Choroid plexus epithelial cell (primary cell): ENCODE data around the gene MYO1B.

ENCODE experiments used
- DNase-seq: peaks from one replicate; pipeline ENCODE4 v3.0.0-alpha.2; 2010; ENCODE audit warnings: low read depth
- H3K4me3 ChIP-seq: 2 replicates; pipeline ENCODE4 v1.5.1; 2011; ENCODE audit warnings: low read depth, mild to moderate bottlenecking, control low read depth, low read length, moderate library complexity
- TF ChIP-seq, protein P1 (sequence below): conservative IDR thresholded peaks from 2 replicates; pipeline ENCODE4 v1.5.1; 2011; ENCODE audit warnings: low read depth, mild to moderate bottlenecking, control low read depth, inconsistent platforms, low read length, moderate library complexity

Gene MYO1B

DNA sequence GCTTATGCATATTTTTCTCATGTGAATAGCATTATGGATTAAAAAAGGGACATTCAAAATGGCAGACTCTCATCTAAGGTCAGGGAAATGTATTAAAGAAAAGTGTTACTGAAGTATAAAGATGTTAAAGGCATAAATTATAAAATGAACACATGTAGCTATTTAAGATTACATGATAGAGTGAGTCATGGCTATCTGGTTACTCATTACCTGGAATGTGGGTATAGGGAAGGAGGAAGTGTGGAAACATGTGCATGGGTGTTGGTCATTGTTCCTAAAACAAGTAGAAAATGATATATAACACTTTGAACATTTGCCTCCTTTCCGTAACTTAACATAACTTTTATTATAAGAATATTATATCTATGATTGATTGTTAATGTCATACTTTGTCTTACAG is 66.4 kb downstream of the MYO1B start:
- TF ChIP-seq, protein P1, sequence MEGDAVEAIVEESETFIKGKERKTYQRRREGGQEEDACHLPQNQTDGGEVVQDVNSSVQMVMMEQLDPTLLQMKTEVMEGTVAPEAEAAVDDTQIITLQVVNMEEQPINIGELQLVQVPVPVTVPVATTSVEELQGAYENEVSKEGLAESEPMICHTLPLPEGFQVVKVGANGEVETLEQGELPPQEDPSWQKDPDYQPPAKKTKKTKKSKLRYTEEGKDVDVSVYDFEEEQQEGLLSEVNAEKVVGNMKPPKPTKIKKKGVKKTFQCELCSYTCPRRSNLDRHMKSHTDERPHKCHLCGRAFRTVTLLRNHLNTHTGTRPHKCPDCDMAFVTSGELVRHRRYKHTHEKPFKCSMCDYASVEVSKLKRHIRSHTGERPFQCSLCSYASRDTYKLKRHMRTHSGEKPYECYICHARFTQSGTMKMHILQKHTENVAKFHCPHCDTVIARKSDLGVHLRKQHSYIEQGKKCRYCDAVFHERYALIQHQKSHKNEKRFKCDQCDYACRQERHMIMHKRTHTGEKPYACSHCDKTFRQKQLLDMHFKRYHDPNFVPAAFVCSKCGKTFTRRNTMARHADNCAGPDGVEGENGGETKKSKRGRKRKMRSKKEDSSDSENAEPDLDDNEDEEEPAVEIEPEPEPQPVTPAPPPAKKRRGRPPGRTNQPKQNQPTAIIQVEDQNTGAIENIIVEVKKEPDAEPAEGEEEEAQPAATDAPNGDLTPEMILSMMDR, result no peak
- H3K4me3 ChIP-seq, result no peak overlapping the region
- DNase-seq, result peak; percentile 68

DNA sequence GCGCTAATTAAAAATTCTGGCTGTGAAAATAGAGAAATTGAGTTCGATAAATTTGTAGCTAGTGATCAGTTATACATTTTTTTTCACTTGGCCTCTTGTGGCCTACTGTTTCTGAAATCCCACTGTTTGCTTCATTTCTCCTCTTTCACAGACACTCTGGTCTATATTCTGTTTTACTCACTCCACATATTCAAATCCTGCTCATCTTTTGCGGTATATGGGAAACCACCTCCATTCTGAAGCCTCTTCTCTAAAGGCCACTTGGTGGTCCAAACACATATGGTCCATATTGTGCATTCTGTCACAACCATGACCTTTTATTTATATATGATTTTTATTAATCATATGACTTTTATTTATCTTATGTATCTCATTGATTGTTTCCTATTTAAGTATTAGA is 67.0 kb downstream of the MYO1B start:
- TF ChIP-seq, protein P1, result no peak
- DNase-seq, result no peak
- no peak overlapping the region for H3K4me3 ChIP-seq

DNA sequence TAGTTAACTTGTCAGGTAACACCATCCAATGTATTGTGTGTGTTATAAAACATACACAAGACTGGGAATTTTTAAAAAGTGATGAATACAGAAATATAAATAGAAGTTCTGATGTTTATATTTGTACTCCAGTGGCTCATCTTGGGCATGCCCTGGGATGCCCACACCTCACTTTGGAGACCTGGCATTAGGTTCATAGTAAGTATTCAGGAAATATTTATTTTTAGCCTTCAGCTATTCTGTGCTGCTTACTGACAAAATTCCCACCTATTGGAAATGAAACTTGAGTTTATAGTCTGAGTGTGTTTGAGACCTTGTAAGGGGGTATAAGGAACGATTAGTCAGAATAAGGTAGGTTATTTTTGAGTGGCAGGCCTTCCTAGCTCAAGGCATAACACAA is 67.5 kb downstream of the MYO1B start:
- no peak overlapping the region for H3K4me3 ChIP-seq
- TF ChIP-seq, protein P1, result no peak
- DNase-seq, result no peak

DNA sequence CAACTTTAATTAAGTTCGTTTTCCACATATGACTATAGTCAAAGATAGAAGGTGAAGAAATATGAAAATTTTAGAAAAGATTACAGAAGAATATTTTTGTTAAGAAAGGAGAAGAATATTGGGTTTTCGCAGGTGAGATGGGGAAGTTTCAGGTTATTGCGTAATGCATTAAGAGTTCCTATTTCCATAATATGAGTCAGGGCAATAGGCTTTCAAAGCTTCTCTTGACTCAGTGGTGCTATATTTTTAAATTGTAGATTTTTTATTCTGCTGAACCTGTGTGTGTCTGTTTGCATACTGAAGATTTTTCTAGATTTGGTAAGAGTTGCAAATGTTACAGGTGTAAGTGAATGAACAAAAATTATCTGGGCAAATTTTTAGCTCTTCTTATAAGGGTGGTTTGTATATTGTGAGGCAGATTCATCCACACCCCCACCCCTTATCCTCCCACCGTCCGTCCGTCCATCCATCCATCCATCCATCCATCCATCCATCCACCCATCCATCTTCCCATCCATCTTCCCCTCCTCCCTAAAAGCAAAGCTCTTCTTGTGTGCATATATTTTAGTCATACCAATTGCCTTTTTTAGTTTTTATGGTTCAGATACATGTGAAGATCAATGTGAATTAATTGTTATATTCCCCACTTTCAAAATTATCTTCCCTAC is 69.6 kb downstream of the MYO1B start:
- TF ChIP-seq, protein P1, result no peak
- no peak for DNase-seq
- no peak overlapping the region for H3K4me3 ChIP-seq

DNA sequence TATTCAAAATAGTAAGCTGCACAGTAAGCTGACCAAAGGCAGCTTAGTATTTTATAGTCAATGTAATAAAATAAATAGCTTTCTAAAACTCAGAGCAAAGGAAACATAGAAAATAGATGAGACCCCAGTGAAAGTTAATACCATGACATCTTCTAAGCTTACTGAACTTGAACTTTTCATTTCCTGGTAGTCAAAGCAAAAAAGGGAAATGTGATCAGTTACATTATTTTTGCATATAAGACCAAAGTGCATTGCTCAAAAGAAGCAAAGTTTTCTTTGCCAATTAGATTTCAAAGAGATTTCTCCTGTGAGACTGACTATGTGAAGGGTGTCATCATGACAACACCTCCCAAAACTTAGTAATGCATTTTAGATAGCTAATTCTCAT is 70.2 kb downstream of the MYO1B start:
- TF ChIP-seq, protein P1, result no peak
- no peak overlapping the region for H3K4me3 ChIP-seq
- no peak for DNase-seq

DNA sequence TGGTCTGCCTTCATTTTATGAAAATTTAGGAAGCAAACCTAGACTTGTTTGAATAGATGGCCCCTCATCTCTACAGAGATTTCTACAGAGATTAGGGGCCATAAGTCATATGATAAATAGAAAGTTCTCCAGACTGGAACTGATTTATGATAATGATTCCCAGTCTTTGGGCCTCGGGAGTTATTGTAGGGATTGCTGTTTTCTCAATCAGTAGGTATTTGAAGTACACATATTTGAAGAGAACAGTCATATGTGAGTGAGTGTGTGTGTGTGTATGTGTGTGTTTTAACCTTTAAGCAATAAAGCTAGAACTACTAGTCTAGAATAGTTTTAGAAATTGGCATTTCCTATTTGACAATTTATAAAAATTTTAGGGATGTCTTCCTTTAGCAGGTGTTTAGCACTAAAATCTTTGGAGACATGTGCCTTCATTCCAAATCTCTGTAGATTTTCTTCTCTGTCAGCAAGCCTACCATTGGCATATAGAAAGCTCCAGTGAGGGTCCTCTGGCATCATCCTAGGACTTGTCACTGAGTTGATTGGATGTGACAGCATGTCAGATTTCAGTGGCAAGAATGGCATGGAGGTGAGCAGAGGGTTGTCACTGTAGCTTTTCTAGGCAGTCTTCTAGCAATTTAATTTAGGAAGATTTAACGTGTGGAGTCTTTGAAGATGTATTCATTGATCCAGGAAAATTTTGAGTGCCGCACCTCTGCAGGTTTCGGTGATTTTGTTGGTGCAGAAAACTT is 71.2 kb downstream of the MYO1B start:
- TF ChIP-seq, protein P1, result no peak
- H3K4me3 ChIP-seq, result no peak overlapping the region
- peak; percentile 45 for DNase-seq
